ENCODE results near the gene GRAMD2B.

Gene GRAMD2B

GRCh38 chr5:126414874-126415502, 8.2 kb upstream of the GRAMD2B start:
- TF ChIP-seq OSR2 (tag by site-specific recombination; IDR thresholded peaks at IDR 0.05) (no peak), GLIS1 (tag by site-specific recombination; IDR thresholded peaks at IDR 0.05) (no peak), ZNF830 (tag by site-specific recombination; IDR thresholded peaks at IDR 0.05; ENCODE audit: low read depth) (no peak), ZNF239 (tag by site-specific recombination; IDR thresholded peaks at IDR 0.05) (no peak), ZNF423 (tag by site-specific recombination; IDR thresholded peaks at IDR 0.05) (no peak), ZNF266 (tag by site-specific recombination; IDR thresholded peaks at IDR 0.05; ENCODE audit: low read depth) (no peak), YY1 (tag by site-specific recombination; IDR thresholded peaks at IDR 0.05) (no peak), ZNF248 (tag by site-specific recombination; IDR thresholded peaks at IDR 0.05) (no peak), ZNF366 (tag by site-specific recombination; conservative IDR thresholded peaks at IDR 0.05) (no peak), ZNF223 (tag by site-specific recombination; IDR thresholded peaks at IDR 0.05) (no peak), ZNF157 (tag by site-specific recombination; IDR thresholded peaks at IDR 0.05) (no peak), ZFP3 (tag by site-specific recombination; IDR thresholded peaks at IDR 0.05; ENCODE audit: low read depth) (no peak), ZNF645 (tag by site-specific recombination; IDR thresholded peaks at IDR 0.05) (no peak), ZNF701 (tag by site-specific recombination; IDR thresholded peaks at IDR 0.05) (no peak)
- no peaks in the 10 kb centered on the region for H3K36me3 ChIP-seq (ENCODE audit: control insufficient read depth in 2 of 2, insufficient read depth in 1 of 2, low read length in 2 of 2)
- H3K27ac ChIP-seq (ENCODE audit: extremely low read depth, low read depth, low read length) = no peak overlapping the region
- no peaks in the 10 kb centered on the region for H3K4me1 ChIP-seq (ENCODE audit: control insufficient read depth, insufficient read depth, low read length)
- ChIA-PET CTCF (no interaction called here), POLR2A (interaction anchor here (0.8 kb wide), 1 partner anchor 8 kb away, joined by 3 read pairs; the partner anchor contains the start of gene GRAMD2B)
- H3K9me3 ChIP-seq (ENCODE audit: control insufficient read depth, insufficient read depth, low read depth, low read length) = no peaks in the 10 kb centered on the region
- H3K4me3 ChIP-seq (ENCODE audit: low read depth, low read length) = no peak overlapping the region

GRCh38 chr5:126415789-126416188, 7.4 kb upstream of the GRAMD2B start:
- Histone ChIP-seq H3K27ac (ENCODE audit: extremely low read depth, low read depth, low read length) (no peak overlapping the region), H3K36me3 (ENCODE audit: control insufficient read depth in 2 of 2, insufficient read depth in 1 of 2, low read length in 2 of 2) (no peaks in the 10 kb centered on the region), H3K4me1 (ENCODE audit: control insufficient read depth, insufficient read depth, low read length) (no peaks in the 10 kb centered on the region), H3K9me3 (ENCODE audit: control insufficient read depth, insufficient read depth, low read depth, low read length) (no peaks in the 10 kb centered on the region), H3K4me3 (ENCODE audit: low read depth, low read length) (no peak overlapping the region)
- TF ChIP-seq ZNF529 (tag by site-specific recombination; IDR thresholded peaks at IDR 0.05; ENCODE audit: insufficient replicate concordance) = no peak
- TF ChIP-seq ZNF580 (tag by site-specific recombination; IDR thresholded peaks at IDR 0.05) = no peak
- TF ChIP-seq ZNF398 (tag by site-specific recombination; IDR thresholded peaks at IDR 0.05) = no peak
- TF ChIP-seq ZNF830 (tag by site-specific recombination; IDR thresholded peaks at IDR 0.05; ENCODE audit: low read depth) = no peak
- no peak for TF ChIP-seq SETDB1 (IDR thresholded peaks at IDR 0.05; ENCODE audit: insufficient read length, low read length)
- no peak for TF ChIP-seq ZNF114 (tag by site-specific recombination; IDR thresholded peaks at IDR 0.05)
- TF ChIP-seq REPIN1 (tag by site-specific recombination; IDR thresholded peaks at IDR 0.05; ENCODE audit: low read depth) = no peak
- no peak for TF ChIP-seq ZNF148 (tag by site-specific recombination; IDR thresholded peaks at IDR 0.05; ENCODE audit: borderline replicate concordance)
- TF ChIP-seq ZNF792 (tag by site-specific recombination; IDR thresholded peaks at IDR 0.05) = no peak
- no peak for TF ChIP-seq ZNF777 (tag by site-specific recombination; IDR thresholded peaks at IDR 0.05; ENCODE audit: borderline replicate concordance)
- TF ChIP-seq ZNF202 (tag by site-specific recombination; IDR thresholded peaks at IDR 0.05; ENCODE audit: borderline replicate concordance) = no peak
- CTCF ChIA-PET = no interaction called here
- POLR2A ChIA-PET = no interaction called here

Data from HEK293 (cell line).